ENCODE data around the gene DIP2C. TPM values are rescaled to one million over a fixed set of nuclear protein-coding genes. Genes with fewer than 3 reads are reported as not detected.

Gene DIP2C
- total RNA-seq, 1 experiment from 2014 or later: 11.0 TPM

- no peak for TF ChIP-seq ZNF232 (CRISPR knock-in tag; IDR thresholded peaks at IDR 0.05)
- TF ChIP-seq JAZF1 (CRISPR knock-in tag; IDR thresholded peaks at IDR 0.05): no peak
- no peak for TF ChIP-seq ZNF425 (CRISPR knock-in tag; conservative IDR thresholded peaks at IDR 0.05)
- TF ChIP-seq SP1 (CRISPR knock-in tag; conservative IDR thresholded peaks at IDR 0.05): no peak
- no peak for TF ChIP-seq ZNF512 (CRISPR knock-in tag; IDR thresholded peaks at IDR 0.05; ENCODE audit: borderline replicate concordance)
- TF ChIP-seq GTF2I (CRISPR knock-in tag; conservative IDR thresholded peaks at IDR 0.05): no peak
- no peak for TF ChIP-seq PRRX2 (CRISPR knock-in tag; IDR thresholded peaks at IDR 0.05)
- TF ChIP-seq ATF6 (CRISPR knock-in tag; IDR thresholded peaks at IDR 0.05): no peak
Measured at GRCh38 chr10:655184-655583, 34.3 kb downstream of the DIP2C start (continued).

GRCh38 chr10:654647-654996 lies 34.8 kb downstream of the DIP2C start:
- no peak overlapping the region for H3K27ac Mint-ChIP-seq
- H3K36me3 Mint-ChIP-seq: no peaks in the 10 kb centered on the region
- ChIA-PET CTCF (interaction anchor here (0.8 kb wide), 1 partner anchor 156 kb away, joined by 5 read pairs; no protein-coding TSS in a partner anchor), POLR2A (no interaction called here)
- ATAC-seq: peak; percentile 51; the same call in 1 of the 2 replicates
- no peak overlapping the region for H3K4me3 Mint-ChIP-seq
- DNase-seq (ENCODE audit: low spot score): no peak
- H3K4me1 Mint-ChIP-seq: peaks cover 17% of the 10 kb centered on the region
- H3K9me3 Mint-ChIP-seq: no peaks in the 10 kb centered on the region; the same call in 1 of the 2 replicates
- TF ChIP-seq NFATC4 (CRISPR knock-in tag; IDR thresholded peaks at IDR 0.05): no peak
- no peak for TF ChIP-seq JAZF1 (CRISPR knock-in tag; IDR thresholded peaks at IDR 0.05)
- no peak for TF ChIP-seq AFF4 (CRISPR knock-in tag; IDR thresholded peaks at IDR 0.05; ENCODE audit: borderline replicate concordance)
- TF ChIP-seq OVOL2 (CRISPR knock-in tag; IDR thresholded peaks at IDR 0.05; ENCODE audit: borderline replicate concordance): no peak
- TF ChIP-seq ZNF425 (CRISPR knock-in tag; conservative IDR thresholded peaks at IDR 0.05): no peak
- TF ChIP-seq ZBTB21 (CRISPR knock-in tag; IDR thresholded peaks at IDR 0.05; ENCODE audit: borderline replicate concordance): no peak
- no peak for TF ChIP-seq NR1H2 (CRISPR knock-in tag; IDR thresholded peaks at IDR 0.05)
- no peak for TF ChIP-seq ZNF121 (CRISPR knock-in tag; IDR thresholded peaks at IDR 0.05)
- no peak for TF ChIP-seq ZMAT4 (CRISPR knock-in tag; IDR thresholded peaks at IDR 0.05)
- TF ChIP-seq MAX (CRISPR knock-in tag; IDR thresholded peaks at IDR 0.05): no peak
- TF ChIP-seq ZNF396 (CRISPR knock-in tag; IDR thresholded peaks at IDR 0.05; ENCODE audit: borderline replicate concordance): no peak
- no peak for TF ChIP-seq SOX15 (CRISPR knock-in tag; IDR thresholded peaks at IDR 0.05)
- no peak for TF ChIP-seq SMAD3 (CRISPR knock-in tag; IDR thresholded peaks at IDR 0.05; ENCODE audit: borderline replicate concordance)
- no peaks in the 10 kb centered on the region for H3K27me3 Mint-ChIP-seq (ENCODE audit: low read depth)

Data from WTC11 (cell line).